Measurements from ENCODE around the gene WNK1. TPM values are rescaled to one million over a fixed set of nuclear protein-coding genes. Genes with fewer than 3 reads are reported as not detected.

WNK1 gene
- total and polyA plus RNA-seq, 2 of the 8 experiments (the other 6 are each of a cell fraction or from before 2014, with no cell fraction given), result 88.2 to 157 TPM

GRCh38 chr12:730550-730949 is 21.8 kb upstream of the WNK1 start:
- Histone ChIP-seq H3K79me2 (ENCODE audit: control insufficient read depth in 1 of 2, insufficient read depth in 2 of 2, low read length in 2 of 2) (no peaks in the 10 kb centered on the region), H3K9me3 (ENCODE audit: insufficient read depth in 2 of 2, low read depth in 1 of 2, low read length in 1 of 2) (no peaks in the 10 kb centered on the region), H3K56ac (replicated peaks; ENCODE audit: insufficient read length, low read depth, low read length) (no peak overlapping the region), H3K9ac (replicated peaks in 1 of 4; ENCODE audit: extremely low read depth in 1 of 4, low read depth in 3 of 4, low read length in 3 of 4) (no peak overlapping the region), H4K91ac (replicated peaks; ENCODE audit: insufficient read length, low read length) (no peak overlapping the region), H2AFZ (ENCODE audit: low read length) (no peak overlapping the region), H4K8ac (ENCODE audit: extremely low read depth, insufficient read depth, low read length) (no peak overlapping the region), H3K23me2 (ENCODE audit: low read depth, low read length) (no peaks in the 10 kb centered on the region), H2BK12ac (ENCODE audit: low read depth, low read length) (no peak overlapping the region), H3K27me3 (replicated peaks in 1 of 4; ENCODE audit: control insufficient read depth in 3 of 4, extremely low read depth in 1 of 4, insufficient read depth in 3 of 4, low read length in 3 of 4) (no peaks in the 10 kb centered on the region), H2BK15ac (ENCODE audit: low read length) (no peak overlapping the region), H3K4ac (replicated peaks; ENCODE audit: insufficient read length, low read depth, low read length) (no peak overlapping the region), H3K18ac (ENCODE audit: extremely low read depth, low read length) (no peak overlapping the region), H3K4me2 (ENCODE audit: insufficient read depth in 1 of 2, low read depth in 2 of 2, low read length in 2 of 2) (no peak overlapping the region), H2BK5ac (ENCODE audit: low read depth, low read length) (no peak overlapping the region), H3K4me3 (ENCODE audit: extremely low read depth in 1 of 4, insufficient read depth in 2 of 4, low read depth in 3 of 4, low read length in 4 of 4) (no peak overlapping the region), H2AK5ac (ENCODE audit: low read depth, low read length) (no peak overlapping the region), H3K14ac (ENCODE audit: insufficient read length) (no peak overlapping the region), H2BK20ac (ENCODE audit: low read length) (no peak overlapping the region), H3K36me3 (ENCODE audit: control insufficient read depth in 2 of 4, insufficient read depth in 4 of 4, low read length in 3 of 4) (no peaks in the 10 kb centered on the region), H3K27ac (ENCODE audit: low read depth, low read length) (no peak overlapping the region), H4K20me1 (replicated peaks in 1 of 2; ENCODE audit: control insufficient read depth in 1 of 2, insufficient read depth in 2 of 2, low read length in 2 of 2) (no peaks in the 10 kb centered on the region), H3K4me1 (replicated peaks in 1 of 4; ENCODE audit: control insufficient read depth in 3 of 4, insufficient read depth in 4 of 4, low read length in 3 of 4) (no peaks in the 10 kb centered on the region), H4K5ac (ENCODE audit: insufficient read length, low read depth, low read length) (no peak overlapping the region), H3K79me1 (ENCODE audit: low read depth, low read length) (no peaks in the 10 kb centered on the region), H3K23ac (ENCODE audit: insufficient read length) (no peak overlapping the region), H2BK120ac (replicated peaks; ENCODE audit: low read depth, low read length) (no peak overlapping the region)
- FAIRE-seq (no peak), DNase-seq (ENCODE audit: low read depth in 1 of 2, low spot score in 2 of 2) (no peak)
- ChIA-PET POLR2A (ENCODE audit: partially characterized antibody) (no interaction called here), CTCF (ENCODE audit: partially characterized antibody) (no interaction called here)
- TF ChIP-seq NANOG (IDR thresholded peaks at IDR 0.05; ENCODE audit: insufficient read depth, low read depth, low read length, poor library complexity, severe bottlenecking) (no peak), EGR1 (IDR thresholded peaks at IDR 0.05; ENCODE audit: borderline replicate concordance, low read depth, low read length) (no peak), CBX5 (IDR thresholded peaks at IDR 0.05; ENCODE audit: low read depth, low read length) (no peak), SP2 (IDR thresholded peaks at IDR 0.05; ENCODE audit: low read length) (no peak), NRF1 (IDR thresholded peaks at IDR 0.05; ENCODE audit: low read depth, low read length) (no peak), RFX5 (IDR thresholded peaks at IDR 0.05; ENCODE audit: borderline replicate concordance, low read depth, low read length) (no peak), RNF2 (IDR thresholded peaks at IDR 0.05; ENCODE audit: borderline replicate concordance, low read depth, low read length, missing control alignments, poor library complexity, severe bottlenecking) (no peak), E2F6 (IDR thresholded peaks at IDR 0.05) (no peak), KDM5A (IDR thresholded peaks at IDR 0.05; ENCODE audit: low read length) (no peak), ATF3 (IDR thresholded peaks at IDR 0.05; ENCODE audit: insufficient read depth, low read depth, low read length) (no peak), MAFK (IDR thresholded peaks at IDR 0.05; ENCODE audit: low read depth, low read length) (no peak), CBX8 (IDR thresholded peaks at IDR 0.05; ENCODE audit: borderline replicate concordance, low read depth, low read length) (no peak), CEBPB (IDR thresholded peaks at IDR 0.05; ENCODE audit: low read depth, low read length) (no peak)
- WGBS, 2 experiments (ENCODE audit: extremely low coverage in 1 of 2, insufficient coverage in 1 of 2, insufficient read length in 1 of 2, insufficient replicate concordance in 2 of 2, low coverage in 1 of 2, low lambda C conversion rate in 2 of 2, missing lambda C conversion rate in 1 of 2), result 85% methylated on average over 9 of the region's 9 CpGs; no CpG with 5 or more reads in 1 of the 2 experiments

All from H1 (cell line).